GM19035 (cell line): Measurements from ENCODE around the gene NR6A1.

Source experiments
- ATAC-seq: cut with Tn5 transposase; IDR thresholded peaks from one replicate; pipeline ENCODE4 v1.9.1; 2021; ENCODE audit not compliant: unreplicated experiment

The NR6A1 gene

GRCh38 chr9:124495126-124496074 is 275.7 kb downstream of the NR6A1 start:
- no peak for ATAC-seq

GRCh38 chr9:124493794-124494479 is 277.2 kb downstream of the NR6A1 start:
- peak; percentile 60 for ATAC-seq

- no peak for ATAC-seq
These were observed 277.9 kb downstream of the NR6A1 start for GRCh38 chr9:124493218-124493617.

GRCh38 chr9:124492818-124493217 is 278.3 kb downstream of the NR6A1 start:
- no peak for ATAC-seq

- ATAC-seq = no peak
These were observed 279.8 kb downstream of the NR6A1 start for GRCh38 chr9:124491049-124491975.

GRCh38 chr9:124490004-124490403 is 281.1 kb downstream of the NR6A1 start:
- no peak for ATAC-seq

- no peak for ATAC-seq
These were observed 281.9 kb downstream of the NR6A1 start for GRCh38 chr9:124489222-124489621.

GRCh38 chr9:124488641-124489210 is 282.4 kb downstream of the NR6A1 start:
- no peak for ATAC-seq

GRCh38 chr9:124487260-124488182 is 283.6 kb downstream of the NR6A1 start:
- ATAC-seq = no peak

GRCh38 chr9:124486778-124487259 is 284.3 kb downstream of the NR6A1 start:
- no peak for ATAC-seq

- no peak for ATAC-seq
These were observed 285.2 kb downstream of the NR6A1 start for GRCh38 chr9:124485936-124486335.

- no peak for ATAC-seq
These were observed 285.9 kb downstream of the NR6A1 start for GRCh38 chr9:124485201-124485600.

- ATAC-seq = no peak
These were observed 287.6 kb downstream of the NR6A1 start for GRCh38 chr9:124483481-124483880.

- ATAC-seq = no peak
These were observed 288.6 kb downstream of the NR6A1 start for GRCh38 chr9:124482431-124483031.

GRCh38 chr9:124481115-124481514 is 290.0 kb downstream of the NR6A1 start:
- ATAC-seq = no peak

- no peak for ATAC-seq
These were observed 290.5 kb downstream of the NR6A1 start for GRCh38 chr9:124480621-124480981.

- ATAC-seq = no peak
These were observed 291.0 kb downstream of the NR6A1 start for GRCh38 chr9:124479947-124480620.

- ATAC-seq = no peak
These were observed 291.7 kb downstream of the NR6A1 start for GRCh38 chr9:124479371-124479770.

- ATAC-seq = no peak
These were observed 292.8 kb downstream of the NR6A1 start for GRCh38 chr9:124478354-124478753.
